Adrenal gland (tissue), 5 donors: ENCODE data around the gene GALNT18.

Source experiments
- POLR2A ChIP-seq, 2 donors: fragments of 450-650 bp; IDR thresholded peaks; one replicate each; pipeline ENCODE4 v1.6.1; 2017; ENCODE audit warnings: antibody characterized with exemption in 2 of 2, mild to moderate bottlenecking in 2 of 2, moderate library complexity in 1 of 2
- TF ChIP-seq, protein P1 (sequence below), 6 experiments: fragments of 450-650 bp in 4 of 6; fragments of 200-600 bp in 2 of 6; sonication (generic) in 1 of 6; IDR thresholded peaks; 1 replicate in 5 of 6; 2 replicates in 1 of 6; pipeline versions ENCODE4 v1.5.1 to v1.8.0; 2016 to 2021; ENCODE audit warnings: antibody characterized with exemption in 6 of 6, mild to moderate bottlenecking in 2 of 6, moderate library complexity in 1 of 6
- donor health status: DM: no; HTN: no; CAD: no.

DNA sequence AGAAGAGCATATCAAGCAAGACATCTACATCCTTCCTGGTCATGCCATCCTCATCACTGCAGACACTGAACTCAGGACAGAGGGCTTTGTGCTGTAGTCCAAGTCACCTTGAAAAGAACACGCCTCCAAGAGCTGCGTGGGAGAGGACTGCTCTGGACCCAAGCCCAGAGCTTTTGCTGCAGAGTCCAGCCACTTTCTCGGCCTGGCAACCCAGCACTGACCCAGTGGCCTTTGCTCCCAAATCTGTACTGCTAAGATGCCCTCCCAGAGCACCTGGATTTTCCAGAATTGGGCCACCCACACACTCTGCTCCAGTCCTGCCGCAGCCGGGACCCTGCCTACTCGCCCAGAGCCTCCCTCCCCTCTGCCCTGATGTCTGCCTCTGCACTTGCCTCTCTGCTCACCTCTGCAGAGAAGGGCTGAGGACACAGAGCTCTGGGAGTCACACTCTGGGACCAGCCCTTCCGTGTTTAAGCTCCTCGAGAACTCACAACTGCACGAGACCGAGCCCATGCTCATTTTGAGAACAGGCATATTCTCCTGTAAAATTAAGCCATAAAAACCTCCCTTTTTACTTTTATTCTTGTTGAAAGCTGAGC lies 185.0 kb downstream of the GALNT18 start:
- TF ChIP-seq, protein P1, sequence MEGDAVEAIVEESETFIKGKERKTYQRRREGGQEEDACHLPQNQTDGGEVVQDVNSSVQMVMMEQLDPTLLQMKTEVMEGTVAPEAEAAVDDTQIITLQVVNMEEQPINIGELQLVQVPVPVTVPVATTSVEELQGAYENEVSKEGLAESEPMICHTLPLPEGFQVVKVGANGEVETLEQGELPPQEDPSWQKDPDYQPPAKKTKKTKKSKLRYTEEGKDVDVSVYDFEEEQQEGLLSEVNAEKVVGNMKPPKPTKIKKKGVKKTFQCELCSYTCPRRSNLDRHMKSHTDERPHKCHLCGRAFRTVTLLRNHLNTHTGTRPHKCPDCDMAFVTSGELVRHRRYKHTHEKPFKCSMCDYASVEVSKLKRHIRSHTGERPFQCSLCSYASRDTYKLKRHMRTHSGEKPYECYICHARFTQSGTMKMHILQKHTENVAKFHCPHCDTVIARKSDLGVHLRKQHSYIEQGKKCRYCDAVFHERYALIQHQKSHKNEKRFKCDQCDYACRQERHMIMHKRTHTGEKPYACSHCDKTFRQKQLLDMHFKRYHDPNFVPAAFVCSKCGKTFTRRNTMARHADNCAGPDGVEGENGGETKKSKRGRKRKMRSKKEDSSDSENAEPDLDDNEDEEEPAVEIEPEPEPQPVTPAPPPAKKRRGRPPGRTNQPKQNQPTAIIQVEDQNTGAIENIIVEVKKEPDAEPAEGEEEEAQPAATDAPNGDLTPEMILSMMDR (IDR thresholded peaks at IDR 0.05) = no peak
- no peak for TF ChIP-seq POLR2A (IDR thresholded peaks at IDR 0.05)
